WTC11 (cell line): Measurements from ENCODE around the gene TAF8.

ENCODE experiments used
- ATF1 ChIP-seq: sonication (generic); formaldehyde crosslinking; IDR thresholded peaks from 2 replicates; pipeline ENCODE4 v1.8.1; 2023; ENCODE audit warnings: mild to moderate bottlenecking, moderate library complexity, missing genetic modification reagents
- CREB1 ChIP-seq: sonication (generic); formaldehyde crosslinking; IDR thresholded peaks from 2 replicates; pipeline ENCODE4 v1.8.0; 2023; ENCODE audit warnings: mild to moderate bottlenecking, missing genetic modification reagents
- SMAD3 ChIP-seq: sonication (generic); formaldehyde crosslinking; IDR thresholded peaks from 2 replicates; pipeline ENCODE4 v1.8.0; 2022; ENCODE audit warnings: missing genetic modification reagents, mild to moderate bottlenecking, borderline replicate concordance
- SMAD4 ChIP-seq: sonication (generic); formaldehyde crosslinking; IDR thresholded peaks from 2 replicates; pipeline ENCODE4 v1.8.0; 2022; ENCODE audit warnings: mild to moderate bottlenecking, missing genetic modification reagents
- TCF7 ChIP-seq: sonication (generic); formaldehyde crosslinking; IDR thresholded peaks from 2 replicates; pipeline ENCODE4 v1.8.0; 2022; ENCODE audit warnings: mild to moderate bottlenecking, low read depth, missing genetic modification reagents, moderate library complexity
- ZNF138 ChIP-seq: sonication (generic); formaldehyde crosslinking; conservative IDR thresholded peaks from 2 replicates; pipeline ENCODE4 v1.8.1; 2022; ENCODE audit warnings: mild to moderate bottlenecking, moderate library complexity, missing genetic modification reagents
- TF ChIP-seq, protein P1 (sequence below): fragments of 200-600 bp; IDR thresholded peaks from 2 replicates; pipeline ENCODE4 v1.8.0; 2022; ENCODE audit warnings: antibody characterized with exemption
- TF ChIP-seq, protein P2 (sequence below): sonication (generic); formaldehyde crosslinking; IDR thresholded peaks from 2 replicates; pipeline ENCODE4 v1.8.1; 2023; ENCODE audit warnings: mild to moderate bottlenecking, missing genetic modification reagents, moderate library complexity
- TF ChIP-seq, protein P3 (sequence below): sonication (generic); formaldehyde crosslinking; IDR thresholded peaks from 2 replicates; pipeline ENCODE4 v1.8.1; 2023; ENCODE audit warnings: mild to moderate bottlenecking, missing genetic modification reagents, moderate library complexity
- TF ChIP-seq, protein P4 (sequence below): sonication (generic); formaldehyde crosslinking; IDR thresholded peaks from 2 replicates; pipeline ENCODE4 v1.8.0; 2023; ENCODE audit warnings: missing genetic modification reagents, mild to moderate bottlenecking, borderline replicate concordance
- TF ChIP-seq, protein P5 (sequence below): sonication (generic); formaldehyde crosslinking; IDR thresholded peaks from 2 replicates; pipeline ENCODE4 v1.8.0; 2022; ENCODE audit warnings: mild to moderate bottlenecking, missing genetic modification reagents
- TF ChIP-seq, protein P6 (sequence below): sonication (generic); formaldehyde crosslinking; IDR thresholded peaks from 2 replicates; pipeline ENCODE4 v1.8.0; 2022; ENCODE audit warnings: mild to moderate bottlenecking, missing genetic modification reagents
- TF ChIP-seq, protein P7 (sequence below): sonication (generic); formaldehyde crosslinking; IDR thresholded peaks from 2 replicates; pipeline ENCODE4 v1.8.1; 2023; ENCODE audit warnings: mild to moderate bottlenecking, moderate library complexity, missing genetic modification reagents

DNA sequence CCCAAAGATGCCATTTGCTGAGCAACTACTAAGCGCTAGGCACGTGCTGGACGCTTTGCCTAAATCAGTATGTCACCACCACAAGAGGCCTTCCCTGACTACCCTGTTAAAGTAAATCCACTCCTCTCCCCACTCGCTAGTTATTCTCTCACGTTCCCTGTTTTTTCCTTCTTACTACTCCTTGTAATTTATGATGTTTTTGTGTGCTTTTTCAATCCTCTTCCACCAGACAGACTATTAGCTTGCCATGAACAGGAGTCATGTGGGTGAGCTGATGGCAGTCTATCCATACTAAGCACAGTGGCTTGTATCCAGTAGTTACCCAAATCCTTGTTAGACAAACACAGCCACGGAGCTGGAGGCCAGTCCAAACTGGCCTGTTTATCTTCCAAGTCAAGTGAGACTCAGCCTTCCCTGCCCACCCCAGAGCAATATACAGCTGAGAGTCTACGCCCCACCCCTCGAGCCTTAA, 50.9 kb downstream of the TAF8 start:
- TF ChIP-seq SMAD4 (CRISPR knock-in tag): no peak
- TF ChIP-seq, protein P1, sequence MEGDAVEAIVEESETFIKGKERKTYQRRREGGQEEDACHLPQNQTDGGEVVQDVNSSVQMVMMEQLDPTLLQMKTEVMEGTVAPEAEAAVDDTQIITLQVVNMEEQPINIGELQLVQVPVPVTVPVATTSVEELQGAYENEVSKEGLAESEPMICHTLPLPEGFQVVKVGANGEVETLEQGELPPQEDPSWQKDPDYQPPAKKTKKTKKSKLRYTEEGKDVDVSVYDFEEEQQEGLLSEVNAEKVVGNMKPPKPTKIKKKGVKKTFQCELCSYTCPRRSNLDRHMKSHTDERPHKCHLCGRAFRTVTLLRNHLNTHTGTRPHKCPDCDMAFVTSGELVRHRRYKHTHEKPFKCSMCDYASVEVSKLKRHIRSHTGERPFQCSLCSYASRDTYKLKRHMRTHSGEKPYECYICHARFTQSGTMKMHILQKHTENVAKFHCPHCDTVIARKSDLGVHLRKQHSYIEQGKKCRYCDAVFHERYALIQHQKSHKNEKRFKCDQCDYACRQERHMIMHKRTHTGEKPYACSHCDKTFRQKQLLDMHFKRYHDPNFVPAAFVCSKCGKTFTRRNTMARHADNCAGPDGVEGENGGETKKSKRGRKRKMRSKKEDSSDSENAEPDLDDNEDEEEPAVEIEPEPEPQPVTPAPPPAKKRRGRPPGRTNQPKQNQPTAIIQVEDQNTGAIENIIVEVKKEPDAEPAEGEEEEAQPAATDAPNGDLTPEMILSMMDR: no peak
- TF ChIP-seq CREB1 (CRISPR knock-in tag): no peak
- TF ChIP-seq, protein P2, sequence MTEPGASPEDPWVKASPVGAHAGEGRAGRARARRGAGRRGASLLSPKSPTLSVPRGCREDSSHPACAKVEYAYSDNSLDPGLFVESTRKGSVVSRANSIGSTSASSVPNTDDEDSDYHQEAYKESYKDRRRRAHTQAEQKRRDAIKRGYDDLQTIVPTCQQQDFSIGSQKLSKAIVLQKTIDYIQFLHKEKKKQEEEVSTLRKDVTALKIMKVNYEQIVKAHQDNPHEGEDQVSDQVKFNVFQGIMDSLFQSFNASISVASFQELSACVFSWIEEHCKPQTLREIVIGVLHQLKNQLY: no peak
- TF ChIP-seq, protein P3, sequence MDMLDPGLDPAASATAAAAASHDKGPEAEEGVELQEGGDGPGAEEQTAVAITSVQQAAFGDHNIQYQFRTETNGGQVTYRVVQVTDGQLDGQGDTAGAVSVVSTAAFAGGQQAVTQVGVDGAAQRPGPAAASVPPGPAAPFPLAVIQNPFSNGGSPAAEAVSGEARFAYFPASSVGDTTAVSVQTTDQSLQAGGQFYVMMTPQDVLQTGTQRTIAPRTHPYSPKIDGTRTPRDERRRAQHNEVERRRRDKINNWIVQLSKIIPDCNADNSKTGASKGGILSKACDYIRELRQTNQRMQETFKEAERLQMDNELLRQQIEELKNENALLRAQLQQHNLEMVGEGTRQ: no peak
- no peak for TF ChIP-seq SMAD3 (CRISPR knock-in tag)
- TF ChIP-seq, protein P4, sequence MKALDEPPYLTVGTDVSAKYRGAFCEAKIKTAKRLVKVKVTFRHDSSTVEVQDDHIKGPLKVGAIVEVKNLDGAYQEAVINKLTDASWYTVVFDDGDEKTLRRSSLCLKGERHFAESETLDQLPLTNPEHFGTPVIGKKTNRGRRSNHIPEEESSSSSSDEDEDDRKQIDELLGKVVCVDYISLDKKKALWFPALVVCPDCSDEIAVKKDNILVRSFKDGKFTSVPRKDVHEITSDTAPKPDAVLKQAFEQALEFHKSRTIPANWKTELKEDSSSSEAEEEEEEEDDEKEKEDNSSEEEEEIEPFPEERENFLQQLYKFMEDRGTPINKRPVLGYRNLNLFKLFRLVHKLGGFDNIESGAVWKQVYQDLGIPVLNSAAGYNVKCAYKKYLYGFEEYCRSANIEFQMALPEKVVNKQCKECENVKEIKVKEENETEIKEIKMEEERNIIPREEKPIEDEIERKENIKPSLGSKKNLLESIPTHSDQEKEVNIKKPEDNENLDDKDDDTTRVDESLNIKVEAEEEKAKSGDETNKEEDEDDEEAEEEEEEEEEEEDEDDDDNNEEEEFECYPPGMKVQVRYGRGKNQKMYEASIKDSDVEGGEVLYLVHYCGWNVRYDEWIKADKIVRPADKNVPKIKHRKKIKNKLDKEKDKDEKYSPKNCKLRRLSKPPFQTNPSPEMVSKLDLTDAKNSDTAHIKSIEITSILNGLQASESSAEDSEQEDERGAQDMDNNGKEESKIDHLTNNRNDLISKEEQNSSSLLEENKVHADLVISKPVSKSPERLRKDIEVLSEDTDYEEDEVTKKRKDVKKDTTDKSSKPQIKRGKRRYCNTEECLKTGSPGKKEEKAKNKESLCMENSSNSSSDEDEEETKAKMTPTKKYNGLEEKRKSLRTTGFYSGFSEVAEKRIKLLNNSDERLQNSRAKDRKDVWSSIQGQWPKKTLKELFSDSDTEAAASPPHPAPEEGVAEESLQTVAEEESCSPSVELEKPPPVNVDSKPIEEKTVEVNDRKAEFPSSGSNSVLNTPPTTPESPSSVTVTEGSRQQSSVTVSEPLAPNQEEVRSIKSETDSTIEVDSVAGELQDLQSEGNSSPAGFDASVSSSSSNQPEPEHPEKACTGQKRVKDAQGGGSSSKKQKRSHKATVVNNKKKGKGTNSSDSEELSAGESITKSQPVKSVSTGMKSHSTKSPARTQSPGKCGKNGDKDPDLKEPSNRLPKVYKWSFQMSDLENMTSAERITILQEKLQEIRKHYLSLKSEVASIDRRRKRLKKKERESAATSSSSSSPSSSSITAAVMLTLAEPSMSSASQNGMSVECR (CRISPR knock-in tag): no peak
- TF ChIP-seq, protein P5, sequence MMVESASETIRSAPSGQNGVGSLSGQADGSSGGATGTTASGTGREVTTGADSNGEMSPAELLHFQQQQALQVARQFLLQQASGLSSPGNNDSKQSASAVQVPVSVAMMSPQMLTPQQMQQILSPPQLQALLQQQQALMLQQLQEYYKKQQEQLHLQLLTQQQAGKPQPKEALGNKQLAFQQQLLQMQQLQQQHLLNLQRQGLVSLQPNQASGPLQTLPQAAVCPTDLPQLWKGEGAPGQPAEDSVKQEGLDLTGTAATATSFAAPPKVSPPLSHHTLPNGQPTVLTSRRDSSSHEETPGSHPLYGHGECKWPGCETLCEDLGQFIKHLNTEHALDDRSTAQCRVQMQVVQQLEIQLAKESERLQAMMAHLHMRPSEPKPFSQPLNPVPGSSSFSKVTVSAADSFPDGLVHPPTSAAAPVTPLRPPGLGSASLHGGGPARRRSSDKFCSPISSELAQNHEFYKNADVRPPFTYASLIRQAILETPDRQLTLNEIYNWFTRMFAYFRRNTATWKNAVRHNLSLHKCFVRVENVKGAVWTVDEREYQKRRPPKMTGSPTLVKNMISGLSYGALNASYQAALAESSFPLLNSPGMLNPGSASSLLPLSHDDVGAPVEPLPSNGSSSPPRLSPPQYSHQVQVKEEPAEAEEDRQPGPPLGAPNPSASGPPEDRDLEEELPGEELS: no peak
- no peak for TF ChIP-seq ZNF138 (CRISPR knock-in tag)
- TF ChIP-seq ATF1 (CRISPR knock-in tag): no peak
- TF ChIP-seq, protein P6, sequence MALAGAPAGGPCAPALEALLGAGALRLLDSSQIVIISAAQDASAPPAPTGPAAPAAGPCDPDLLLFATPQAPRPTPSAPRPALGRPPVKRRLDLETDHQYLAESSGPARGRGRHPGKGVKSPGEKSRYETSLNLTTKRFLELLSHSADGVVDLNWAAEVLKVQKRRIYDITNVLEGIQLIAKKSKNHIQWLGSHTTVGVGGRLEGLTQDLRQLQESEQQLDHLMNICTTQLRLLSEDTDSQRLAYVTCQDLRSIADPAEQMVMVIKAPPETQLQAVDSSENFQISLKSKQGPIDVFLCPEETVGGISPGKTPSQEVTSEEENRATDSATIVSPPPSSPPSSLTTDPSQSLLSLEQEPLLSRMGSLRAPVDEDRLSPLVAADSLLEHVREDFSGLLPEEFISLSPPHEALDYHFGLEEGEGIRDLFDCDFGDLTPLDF (CRISPR knock-in tag): no peak
- no peak for TF ChIP-seq TCF7 (CRISPR knock-in tag)
- TF ChIP-seq, protein P7, sequence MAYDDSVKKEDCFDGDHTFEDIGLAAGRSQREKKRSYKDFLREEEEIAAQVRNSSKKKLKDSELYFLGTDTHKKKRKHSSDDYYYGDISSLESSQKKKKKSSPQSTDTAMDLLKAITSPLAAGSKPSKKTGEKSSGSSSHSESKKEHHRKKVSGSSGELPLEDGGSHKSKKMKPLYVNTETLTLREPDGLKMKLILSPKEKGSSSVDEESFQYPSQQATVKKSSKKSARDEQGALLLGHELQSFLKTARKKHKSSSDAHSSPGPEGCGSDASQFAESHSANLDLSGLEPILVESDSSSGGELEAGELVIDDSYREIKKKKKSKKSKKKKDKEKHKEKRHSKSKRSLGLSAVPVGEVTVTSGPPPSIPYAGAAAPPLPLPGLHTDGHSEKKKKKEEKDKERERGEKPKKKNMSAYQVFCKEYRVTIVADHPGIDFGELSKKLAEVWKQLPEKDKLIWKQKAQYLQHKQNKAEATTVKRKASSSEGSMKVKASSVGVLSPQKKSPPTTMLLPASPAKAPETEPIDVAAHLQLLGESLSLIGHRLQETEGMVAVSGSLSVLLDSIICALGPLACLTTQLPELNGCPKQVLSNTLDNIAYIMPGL (CRISPR knock-in tag): no peak
